Measurements from ENCODE around the gene PTPRJ.

DNA sequence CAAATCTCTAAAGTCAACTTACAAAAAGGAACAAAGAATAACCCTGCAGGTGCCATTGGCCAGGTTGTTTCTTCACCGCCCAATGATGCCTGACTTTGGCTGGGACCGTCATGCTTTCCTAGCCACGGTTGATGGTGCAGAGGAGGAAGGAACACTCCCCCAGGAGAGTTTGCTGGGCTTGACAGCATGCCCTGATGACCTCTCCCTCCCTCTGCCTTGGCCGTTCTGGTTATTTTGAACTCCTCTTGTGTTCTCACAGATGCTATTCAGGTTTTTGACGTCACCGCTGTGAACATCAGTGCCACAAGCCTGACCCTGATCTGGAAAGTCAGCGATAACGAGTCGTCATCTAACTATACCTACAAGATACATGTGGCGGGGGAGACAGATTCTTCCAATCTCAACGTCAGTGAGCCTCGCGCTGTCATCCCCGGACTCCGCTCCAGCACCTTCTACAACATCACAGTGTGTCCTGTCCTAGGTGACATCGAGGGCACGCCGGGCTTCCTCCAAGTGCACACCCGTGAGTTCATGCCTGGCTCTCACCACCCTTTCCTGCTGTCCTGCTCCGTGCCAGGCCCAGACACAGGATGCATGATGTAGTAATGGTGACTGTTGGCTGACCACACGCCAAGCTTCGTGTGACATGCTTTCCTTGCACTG, 147.3 kb downstream of the PTPRJ start:
- TF ChIP-seq POLR2AphosphoS5 (IDR thresholded peaks at IDR 0.05) (no peak), EP300 (conservative IDR thresholded peaks at IDR 0.05; ENCODE audit: poor library complexity, severe bottlenecking) (no peak), EZH2 (IDR thresholded peaks at IDR 0.05; ENCODE audit: borderline replicate concordance, insufficient read depth, low read length, poor library complexity, severe bottlenecking) (no peak), SMC3 (conservative IDR thresholded peaks at IDR 0.05; ENCODE audit: poor library complexity) (no peak), MXI1 (conservative IDR thresholded peaks at IDR 0.05; ENCODE audit: poor library complexity, severe bottlenecking) (no peak), TAF1 (IDR thresholded peaks at IDR 0.05; ENCODE audit: low read depth) (no peak)
- TF ChIP-seq, protein P1, sequence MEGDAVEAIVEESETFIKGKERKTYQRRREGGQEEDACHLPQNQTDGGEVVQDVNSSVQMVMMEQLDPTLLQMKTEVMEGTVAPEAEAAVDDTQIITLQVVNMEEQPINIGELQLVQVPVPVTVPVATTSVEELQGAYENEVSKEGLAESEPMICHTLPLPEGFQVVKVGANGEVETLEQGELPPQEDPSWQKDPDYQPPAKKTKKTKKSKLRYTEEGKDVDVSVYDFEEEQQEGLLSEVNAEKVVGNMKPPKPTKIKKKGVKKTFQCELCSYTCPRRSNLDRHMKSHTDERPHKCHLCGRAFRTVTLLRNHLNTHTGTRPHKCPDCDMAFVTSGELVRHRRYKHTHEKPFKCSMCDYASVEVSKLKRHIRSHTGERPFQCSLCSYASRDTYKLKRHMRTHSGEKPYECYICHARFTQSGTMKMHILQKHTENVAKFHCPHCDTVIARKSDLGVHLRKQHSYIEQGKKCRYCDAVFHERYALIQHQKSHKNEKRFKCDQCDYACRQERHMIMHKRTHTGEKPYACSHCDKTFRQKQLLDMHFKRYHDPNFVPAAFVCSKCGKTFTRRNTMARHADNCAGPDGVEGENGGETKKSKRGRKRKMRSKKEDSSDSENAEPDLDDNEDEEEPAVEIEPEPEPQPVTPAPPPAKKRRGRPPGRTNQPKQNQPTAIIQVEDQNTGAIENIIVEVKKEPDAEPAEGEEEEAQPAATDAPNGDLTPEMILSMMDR (IDR thresholded peaks at IDR 0.05; ENCODE audit: poor library complexity, severe bottlenecking), result no peak
